NK-92 treated with Interleukin-12 subunit alpha and Interleukin-12 subunit beta, amount 100 ng/mL, for 24 hours (cell line): ENCODE data around the gene KCNN1.
A peak's percentile ranks its signal among the peaks of the same experiment; 100 is the strongest.
"Not testable (repeated sequence)": the region's sequence is repeated elsewhere in the genome, so short reads cannot be mapped to it uniquely, and the experiment has no call there.

ENCODE experiments used
- DNase-seq: peaks from one replicate; lab custom pipeline; 2025; lab: John Stamatoyannopoulos, UW

KCNN1 gene

DNA sequence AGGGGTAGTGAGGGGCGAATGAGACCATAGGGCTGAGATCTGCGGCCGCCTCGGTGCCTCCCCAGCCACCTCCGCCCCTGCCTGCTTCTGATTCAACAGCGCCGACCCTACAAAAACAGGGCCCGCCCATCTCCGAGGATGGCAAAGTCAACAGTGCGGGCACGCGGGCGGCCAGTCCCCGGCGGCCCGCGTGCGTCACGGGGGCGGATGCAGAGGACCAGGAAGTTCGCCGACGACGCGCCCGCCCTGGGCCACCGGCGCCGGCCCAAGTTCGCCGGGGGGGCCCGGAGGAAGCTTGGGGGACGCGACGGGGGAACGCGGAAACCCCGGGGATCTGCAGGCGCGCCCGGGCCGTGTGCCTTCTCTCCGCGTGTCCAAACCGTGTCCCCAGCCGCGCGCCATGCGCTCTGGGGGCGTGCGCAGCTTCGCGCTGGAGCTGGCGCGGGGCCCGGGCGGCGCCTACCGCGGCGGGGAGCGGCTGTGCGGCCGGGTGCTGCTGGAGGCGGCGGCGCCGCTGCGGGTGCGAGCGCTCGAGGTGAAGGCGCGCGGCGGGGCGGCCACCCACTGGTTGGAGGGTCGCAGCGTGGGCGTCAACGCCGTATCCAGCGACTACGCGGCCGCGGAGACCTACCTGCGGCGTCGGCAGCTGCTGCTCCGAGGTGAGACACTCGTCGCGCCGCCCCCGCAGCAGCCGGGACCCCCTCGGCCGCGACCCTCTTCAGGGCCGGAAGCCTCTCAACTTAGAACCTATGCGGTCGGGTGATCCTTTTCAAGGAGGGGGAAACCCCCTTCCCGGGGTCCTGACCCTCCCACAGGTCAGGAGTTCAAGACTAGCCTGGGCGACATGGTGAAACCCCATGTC lies 34.2 kb downstream of the KCNN1 start:
- DNase-seq = peak; percentile 86

DNA sequence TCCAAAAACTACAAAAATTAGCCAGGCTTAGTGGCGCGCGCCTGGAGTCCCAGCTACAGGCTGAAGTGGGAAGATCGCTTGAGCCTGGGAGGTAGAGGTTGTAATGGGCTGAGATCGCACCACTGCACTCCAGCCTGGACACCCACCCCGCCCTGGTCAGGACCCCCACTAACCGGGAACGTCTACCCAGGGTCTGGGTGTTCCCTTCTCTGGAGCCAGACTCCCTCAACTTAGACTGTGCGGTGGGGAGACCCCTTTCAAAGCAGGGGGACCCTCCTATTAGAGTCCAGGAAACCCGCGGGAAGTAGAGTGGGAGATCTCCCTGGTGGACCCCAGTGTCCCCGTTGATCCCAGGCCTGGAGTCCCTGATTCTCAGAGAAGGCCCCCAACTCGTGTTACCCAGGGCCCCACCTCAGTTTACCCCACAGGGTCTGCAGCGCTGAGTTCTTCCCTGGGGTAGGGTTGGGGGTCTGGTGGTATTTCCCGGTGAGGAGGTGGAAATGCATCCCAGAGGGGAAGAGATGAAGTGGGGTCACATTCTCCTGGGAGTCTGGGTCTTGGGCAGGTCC lies 35.0 kb downstream of the KCNN1 start:
- DNase-seq = no peak

DNA sequence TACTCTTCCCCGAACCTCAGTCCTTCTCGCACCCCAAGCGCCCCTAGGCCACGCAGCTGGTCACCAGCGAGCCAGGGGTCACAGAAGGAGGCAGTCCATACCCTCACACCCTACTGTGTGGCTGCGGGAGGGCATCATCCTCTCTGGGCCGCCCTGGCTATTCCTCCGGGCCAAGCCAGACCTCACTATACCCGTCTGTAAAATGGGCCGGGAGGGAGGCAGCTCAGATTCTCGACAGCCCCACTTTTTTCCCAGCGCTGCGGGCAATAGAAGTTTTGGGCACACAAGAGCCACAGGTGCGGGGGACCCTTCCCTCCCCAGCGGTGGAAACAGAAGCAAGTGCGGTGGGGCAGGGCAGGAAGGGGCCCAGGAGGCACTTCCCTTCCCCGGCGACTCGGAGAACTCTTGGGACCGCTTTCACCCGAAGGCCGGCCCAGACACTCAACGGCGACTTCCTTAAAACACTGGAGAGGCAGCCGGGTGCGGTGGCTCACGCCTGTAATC lies 35.5 kb downstream of the KCNN1 start:
- DNase-seq = no peak

DNA sequence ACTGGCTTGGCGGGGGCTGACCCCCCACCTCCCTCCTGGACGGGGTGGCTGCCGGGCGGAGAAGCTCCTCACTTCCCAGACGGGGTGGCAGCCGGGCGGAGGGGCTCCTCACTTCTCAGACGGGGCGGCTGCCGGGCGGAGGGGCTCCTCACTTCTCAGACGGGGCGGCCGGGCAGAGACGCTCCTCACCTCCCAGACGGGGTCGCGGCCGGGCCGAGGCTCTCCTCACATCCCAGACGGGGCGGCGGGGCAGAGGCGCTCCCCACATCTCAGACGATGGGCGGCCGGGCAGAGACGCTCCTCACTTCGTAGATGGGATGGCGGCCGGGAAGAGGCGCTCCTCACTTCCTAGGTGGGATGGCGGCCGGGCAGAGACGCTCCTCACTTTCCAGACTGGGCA lies 38.8 kb downstream of the KCNN1 start:
- not testable (repeated sequence) for DNase-seq

DNA sequence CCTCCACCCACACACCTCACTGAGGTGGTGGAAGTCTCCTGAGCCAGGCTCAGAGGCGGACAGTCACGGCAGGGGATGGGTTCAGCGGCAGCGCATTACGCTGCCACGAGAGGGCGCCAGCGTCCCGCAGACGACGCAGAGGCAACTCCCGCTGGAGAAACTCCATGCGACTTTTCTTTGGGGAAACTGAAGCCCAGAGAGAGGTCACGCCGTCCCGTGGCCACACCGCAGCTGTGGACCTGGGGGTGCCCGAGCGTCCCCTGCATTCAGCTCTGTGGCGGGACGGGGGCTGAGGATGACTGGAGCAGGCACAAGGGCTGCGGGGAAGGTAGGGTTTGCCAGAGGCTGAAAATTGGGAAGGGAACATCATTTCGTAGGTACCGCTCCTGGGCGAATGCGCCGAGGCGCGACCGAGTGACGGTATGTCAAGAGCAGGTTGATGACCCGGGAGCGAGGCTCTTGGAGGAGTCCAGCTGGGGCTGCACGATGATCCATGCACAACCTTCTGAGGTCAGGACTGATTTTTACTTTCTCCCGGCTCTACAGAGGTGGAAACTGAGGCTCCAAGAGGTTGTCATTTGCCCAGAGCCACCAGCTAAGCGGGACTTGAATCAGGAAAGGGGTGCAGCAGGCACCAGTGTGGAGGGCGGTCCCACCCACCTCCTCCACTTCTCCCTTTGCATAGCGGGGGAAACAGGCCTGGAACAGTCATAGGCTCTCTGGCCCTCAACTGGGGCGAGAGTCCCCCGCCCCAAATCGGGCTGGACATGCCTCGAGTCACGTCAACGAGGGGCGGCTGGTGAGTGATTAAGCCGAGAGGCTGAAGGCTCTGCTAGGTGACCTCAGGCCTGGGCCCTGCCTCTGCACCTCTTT lies 40.4 kb downstream of the KCNN1 start:
- peak; percentile 64 for DNase-seq

DNA sequence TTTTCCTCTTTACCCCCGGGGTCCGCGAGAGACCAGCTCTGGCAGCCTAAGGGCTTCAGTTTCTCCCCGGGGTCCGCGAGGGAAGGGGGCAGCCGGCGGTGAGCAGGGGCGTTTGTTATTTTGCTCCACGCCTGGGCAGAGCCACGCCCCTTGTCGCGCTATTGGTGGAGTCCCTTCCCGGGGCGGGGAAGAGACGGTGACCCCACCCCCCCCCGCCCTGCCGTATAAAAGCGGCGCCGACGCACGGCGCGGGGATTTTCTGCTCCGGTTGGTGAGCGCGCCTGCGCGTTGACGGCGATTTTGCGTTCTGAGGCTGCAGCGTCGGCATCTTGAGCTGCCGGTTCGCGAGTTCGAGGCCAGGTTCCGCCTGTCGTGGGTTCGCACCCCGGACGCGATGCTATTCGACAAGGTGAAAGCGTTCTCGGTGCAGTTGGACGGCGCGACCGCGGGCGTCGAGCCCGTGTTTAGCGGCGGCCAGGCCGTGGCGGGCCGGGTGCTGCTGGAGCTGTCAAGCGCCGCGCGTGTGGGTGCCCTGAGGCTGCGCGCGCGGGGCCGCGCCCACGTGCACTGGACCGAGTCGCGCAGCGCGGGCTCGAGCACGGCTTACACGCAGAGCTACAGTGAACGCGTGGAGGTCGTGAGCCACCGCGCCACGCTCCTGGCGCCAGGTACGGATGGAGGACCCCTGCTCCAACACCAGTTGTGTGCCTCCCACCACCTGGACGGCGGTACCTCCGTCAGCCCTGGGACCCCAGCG lies 41.2 kb downstream of the KCNN1 start, which contains the start of gene ARRDC2:
ARRDC2 (plus strand) TSS at position 254 of the 757 bp plus-strand sequence; CDS start at position 395, 141 bp downstream.
- no peak for DNase-seq

DNA sequence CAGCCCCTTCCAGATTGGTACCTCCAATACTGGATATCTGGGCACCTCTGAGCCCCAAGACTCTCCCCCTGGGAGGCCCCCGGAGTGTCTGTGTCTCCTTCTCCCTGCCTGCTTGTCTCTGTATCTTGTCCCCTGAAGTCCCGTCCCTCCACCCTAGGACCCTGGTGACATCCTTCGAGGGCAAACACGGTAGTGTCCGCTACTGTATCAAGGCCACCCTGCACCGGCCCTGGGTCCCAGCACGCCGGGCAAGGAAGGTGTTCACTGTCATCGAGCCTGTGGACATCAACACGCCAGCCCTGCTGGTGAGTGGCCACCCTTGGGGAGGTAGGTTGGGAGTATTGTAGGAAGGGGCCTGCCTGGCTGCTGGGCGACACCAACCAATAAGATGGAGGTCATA lies 41.9 kb downstream of the KCNN1 start:
- no peak for DNase-seq

DNA sequence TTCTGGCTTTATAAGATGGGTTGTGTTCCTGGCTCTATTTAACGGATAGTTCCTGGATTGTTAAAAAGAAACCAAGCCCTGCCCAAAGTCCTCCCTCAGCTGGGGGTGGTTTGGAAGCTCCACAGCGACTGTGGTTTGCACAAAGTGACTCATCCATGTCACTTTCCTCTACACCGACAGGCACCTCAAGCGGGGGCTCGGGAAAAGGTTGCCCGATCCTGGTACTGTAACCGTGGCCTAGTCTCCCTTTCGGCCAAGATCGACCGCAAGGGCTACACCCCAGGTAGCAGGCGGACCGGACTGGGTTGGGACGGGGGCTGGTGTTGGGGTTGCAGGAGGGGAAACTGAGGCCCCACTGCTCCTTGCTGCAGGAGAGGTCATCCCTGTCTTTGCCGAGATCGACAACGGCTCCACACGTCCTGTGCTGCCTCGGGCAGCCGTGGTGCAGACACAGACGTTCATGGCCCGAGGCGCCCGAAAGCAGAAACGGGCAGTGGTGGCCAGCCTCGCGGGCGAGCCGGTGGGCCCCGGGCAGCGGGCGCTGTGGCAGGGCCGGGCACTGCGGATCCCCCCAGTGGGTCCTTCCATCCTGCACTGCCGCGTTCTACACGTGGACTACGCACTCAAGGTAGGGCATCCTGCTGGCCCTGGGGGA lies 42.6 kb downstream of the KCNN1 start:
- DNase-seq = no peak

DNA sequence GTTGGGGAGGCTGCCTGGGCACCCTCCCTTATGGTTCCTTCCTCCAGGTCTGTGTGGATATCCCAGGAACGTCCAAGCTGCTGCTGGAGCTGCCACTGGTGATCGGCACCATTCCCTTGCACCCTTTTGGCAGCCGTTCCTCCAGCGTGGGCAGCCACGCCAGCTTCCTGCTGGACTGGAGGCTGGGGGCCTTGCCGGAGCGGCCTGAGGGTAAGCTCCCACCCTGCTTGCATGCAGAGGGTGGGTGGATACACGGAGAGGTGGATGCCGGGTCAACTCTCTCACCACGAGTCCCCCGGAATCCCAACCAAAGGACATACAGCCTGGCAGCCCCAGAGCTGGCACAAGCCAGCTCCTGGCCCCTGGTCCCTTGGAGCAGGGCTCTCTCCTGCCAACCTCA lies 43.2 kb downstream of the KCNN1 start:
- DNase-seq = no peak

DNA sequence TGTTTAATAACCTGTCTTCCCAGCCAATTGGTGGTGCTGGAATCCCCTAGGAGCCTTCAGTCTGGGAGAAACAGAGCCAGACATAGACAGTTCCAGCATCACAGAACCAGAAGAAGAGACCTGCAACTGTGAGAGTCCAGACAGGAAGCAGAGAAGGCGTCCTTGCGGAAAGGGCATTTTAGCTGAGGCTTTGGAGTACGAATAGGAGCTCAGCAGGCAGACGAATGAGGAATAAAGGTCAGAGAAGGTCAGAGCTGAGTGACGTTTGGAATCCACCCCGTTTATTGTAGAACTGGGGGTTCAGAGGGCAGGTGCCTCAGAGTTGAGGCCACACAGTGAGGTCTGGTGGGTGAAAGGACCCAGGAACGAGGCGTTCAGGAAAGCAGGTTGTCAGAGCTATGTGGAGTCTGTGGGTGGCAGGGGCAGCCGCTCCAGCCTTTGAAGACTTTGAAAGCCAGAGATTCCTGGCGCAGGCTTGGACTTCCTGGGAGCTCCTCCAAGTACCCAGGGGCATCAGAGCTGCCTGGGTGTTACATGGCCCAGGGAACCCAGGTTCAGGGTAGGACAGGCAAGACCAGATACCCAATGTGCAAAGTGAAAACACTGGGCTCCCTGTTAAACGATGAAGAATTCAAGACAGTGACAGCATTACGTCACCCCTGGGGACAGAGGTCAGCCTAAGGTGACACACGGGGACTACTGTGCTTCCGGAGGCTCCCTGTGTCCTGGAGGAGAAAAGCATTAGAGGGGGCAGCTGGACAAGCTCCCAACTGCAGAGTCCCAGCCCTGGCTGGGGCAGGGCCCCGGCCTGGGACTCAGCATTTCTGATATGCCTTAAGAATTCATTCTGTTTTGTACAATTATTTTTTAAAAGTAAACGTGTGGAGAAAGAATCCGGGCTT lies 46.6 kb downstream of the KCNN1 start:
- no peak for DNase-seq

DNA sequence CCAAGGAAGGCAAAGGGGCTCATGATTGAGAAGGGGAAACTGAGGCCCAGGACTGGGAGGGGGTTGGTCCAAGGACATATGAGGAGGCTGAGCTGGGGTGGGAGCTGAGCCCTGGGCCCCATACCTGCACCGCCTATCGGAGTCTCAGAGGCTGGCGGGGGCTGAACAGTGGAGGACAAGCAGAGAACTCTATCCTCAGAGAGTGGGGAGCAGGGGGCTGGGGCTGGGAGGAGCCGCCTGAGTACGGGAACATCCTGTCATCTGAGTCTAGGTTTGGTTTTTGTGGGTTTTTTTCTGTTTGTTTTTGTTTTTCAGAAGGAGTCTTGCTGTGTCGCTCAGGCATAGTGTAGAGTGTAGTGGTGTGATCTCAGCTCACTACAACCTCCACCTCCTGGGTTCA lies 47.3 kb downstream of the KCNN1 start:
- no peak for DNase-seq

DNA sequence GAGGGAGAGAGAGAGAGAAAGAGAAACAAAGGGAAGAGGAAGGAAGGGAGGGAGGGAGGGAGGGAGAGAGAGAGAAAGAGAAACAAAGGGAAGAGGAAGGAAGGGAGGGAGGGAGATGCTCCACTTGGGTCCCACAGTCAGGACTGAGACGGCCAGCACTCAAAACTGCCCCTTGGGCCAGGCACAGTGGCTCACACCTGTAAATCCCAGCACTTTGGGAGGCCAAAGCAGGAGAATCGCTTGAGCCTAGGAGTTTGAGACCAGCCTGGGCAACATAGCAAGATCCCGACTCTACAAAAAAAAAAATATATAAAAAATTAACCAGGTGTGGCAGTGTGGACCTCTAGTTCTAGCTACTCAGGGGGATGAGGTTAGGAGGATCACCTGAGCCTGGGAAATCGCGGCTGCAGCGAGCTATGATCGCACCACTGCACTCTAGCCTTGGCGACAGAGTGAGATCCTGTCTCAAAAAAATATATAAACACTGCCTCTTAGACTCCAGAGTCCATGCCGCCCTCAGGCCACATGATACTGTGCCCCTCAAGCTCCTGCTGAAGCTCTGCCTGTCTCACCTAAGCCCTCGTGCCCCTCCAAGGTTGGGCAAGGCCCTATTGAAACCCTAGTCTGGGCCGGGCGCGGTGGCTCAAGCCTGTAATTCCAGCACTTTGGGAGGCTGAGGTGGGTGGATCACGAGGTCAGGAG lies 49.5 kb downstream of the KCNN1 start:
- no peak for DNase-seq

DNA sequence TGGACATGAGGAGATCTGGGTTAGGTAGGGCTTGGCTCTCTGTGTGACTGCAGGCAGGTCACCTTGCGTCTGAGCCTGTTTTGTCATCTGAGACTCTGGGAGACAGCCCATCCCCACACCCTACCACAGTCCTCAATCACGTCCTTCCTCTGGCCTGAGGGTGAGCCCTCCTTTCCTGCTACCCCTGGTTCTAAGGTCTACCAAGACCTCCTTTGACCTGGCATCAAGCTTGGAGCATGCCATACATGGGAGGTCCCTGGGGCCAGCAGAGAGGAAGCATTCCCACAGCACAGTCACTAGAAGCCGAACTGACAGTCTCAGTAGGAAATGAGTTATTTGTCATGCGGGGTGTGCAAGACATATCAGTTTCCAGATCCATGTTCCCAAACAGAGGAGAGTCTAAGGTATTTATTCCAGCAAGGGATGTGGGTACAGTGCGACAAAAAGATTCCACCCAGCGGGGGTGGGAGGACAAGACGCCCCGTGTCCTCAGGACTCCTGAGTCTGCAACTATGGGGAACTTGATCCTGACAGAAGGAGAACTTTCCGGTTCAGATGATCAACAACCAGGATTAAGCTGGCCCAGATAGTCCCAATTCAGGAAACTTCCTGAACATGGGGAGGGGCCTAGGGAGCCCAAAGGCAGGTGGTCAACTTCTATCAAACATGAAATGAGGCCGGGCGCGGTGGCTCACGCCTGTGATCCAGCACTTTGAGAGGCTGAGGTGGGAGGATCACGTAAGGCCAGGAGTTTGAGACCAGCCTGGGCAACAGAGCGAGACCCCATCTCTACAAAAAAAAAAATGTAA lies 50.6 kb downstream of the KCNN1 start:
- DNase-seq = no peak

DNA sequence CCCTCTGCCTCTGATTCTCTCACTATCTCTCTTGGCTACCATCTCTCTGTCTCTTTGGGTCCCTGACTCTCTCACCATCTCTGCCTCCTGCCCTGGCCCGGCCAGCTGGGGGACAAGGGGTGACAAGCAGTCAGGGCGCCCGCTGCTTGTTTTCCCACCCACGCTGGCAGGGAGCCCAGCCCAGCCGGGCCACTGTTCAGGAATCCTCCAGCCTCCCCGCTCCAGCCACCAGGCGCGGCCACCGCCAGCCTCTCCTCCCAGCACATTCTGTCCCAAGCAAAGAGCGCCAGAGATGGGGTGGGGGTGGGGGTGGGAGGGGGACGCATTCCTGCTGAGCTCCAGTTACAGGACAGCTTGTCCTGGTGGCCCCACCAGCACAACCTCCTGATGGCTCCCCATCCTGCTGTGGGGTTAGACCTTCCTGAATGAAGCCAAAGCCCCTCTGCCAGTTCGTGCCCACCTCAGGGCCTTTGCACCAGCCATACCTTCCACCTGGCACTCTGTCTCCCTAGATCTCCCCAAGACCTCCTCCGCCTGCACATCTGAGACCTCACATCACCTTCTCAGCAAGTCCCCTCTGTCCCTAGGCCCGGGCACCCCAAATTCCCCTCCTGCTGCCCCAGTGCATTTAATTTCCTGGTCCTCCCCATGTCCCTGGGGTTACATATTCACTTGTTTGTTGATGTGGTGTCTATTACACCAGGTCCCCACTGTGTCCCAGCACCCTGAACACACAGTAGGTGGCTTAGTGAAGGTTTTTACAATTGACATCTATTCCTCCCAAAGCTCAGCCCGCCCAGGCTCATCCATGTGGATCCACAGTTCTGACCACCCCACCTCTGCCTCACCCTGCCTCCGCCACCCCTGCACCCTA lies 53.5 kb downstream of the KCNN1 start:
- no peak for DNase-seq

DNA sequence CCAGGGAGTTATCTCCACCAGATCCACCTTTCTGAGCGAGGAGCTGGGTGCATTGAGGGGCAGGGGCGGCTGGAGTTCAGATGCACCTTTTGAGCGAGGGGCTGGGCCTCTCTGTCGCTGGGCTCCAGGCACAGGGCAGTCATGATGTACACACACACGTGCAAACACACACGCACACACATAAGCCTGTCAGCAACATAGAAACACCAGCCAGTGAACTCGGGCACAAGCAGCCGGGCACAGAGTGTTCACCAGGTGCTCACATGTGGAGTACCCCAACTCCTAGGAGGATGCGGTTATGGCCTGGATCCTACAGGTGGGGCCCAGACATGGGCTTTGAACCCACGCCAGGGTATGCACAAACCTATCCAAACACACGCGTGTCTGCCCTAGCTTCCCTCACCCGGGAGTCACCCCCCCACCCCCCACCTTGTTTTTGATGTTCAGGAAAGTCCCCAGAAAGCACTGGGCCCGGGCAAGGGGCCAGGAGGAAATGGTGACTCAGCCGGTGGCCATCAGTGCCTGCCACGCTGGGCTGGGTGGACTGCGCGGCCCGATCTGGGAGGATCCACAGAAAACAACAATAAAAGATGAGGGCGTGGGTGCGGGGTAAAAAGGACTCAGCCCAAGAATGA lies 54.3 kb downstream of the KCNN1 start:
- DNase-seq = no peak

DNA sequence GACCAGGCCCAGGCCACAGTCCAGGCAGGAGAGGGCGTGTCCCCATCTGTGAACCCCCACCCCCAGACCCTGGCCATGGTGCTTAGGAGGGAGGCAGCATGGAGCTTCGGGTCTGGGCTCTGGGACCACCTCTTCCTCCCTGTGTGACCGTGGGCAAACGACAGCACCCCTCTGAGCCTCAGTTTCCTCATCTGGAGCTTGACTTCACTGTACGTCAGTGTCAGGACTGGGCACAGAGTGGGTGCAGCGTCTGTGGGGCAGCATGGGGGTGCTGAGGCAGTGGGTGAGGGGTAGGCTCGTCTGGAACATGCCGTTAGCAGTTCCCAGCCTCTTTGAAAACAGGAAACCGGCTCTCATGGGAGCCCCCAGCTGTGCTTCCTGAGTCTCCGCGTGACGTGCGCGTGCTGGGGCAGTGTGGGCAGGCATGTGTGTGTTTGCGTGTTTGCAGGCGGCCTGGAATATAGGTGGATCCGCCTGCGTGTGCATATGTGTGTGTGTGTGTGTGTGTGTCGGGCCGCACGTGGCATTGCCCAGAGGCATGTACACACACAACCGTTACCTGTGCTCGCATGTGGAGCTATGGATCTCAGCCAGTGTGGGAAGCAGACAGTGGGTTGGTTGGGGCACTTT lies 56.8 kb downstream of the KCNN1 start:
- DNase-seq = no peak

DNA sequence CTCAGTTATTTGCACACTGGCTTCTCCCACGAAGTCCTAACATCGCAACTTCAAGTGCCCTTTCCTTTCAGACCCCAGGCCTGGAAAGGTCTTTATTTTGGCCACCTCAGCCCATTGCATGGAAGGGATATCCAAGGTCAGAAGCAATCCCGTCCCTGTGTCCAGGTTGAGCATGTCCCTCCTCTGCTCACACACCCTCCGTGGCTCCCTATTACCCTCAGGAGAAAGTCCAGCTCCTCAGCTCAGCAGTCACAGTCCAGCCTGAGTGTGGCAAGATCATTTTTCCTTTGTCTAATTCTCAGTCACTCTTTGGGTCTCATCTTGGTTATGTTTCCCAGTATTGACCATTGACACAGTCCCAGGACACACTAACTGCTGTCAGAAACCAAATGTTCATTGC lies 60.2 kb downstream of the KCNN1 start:
- DNase-seq = no peak
